ENCODE measurements around the gene C7. TPM values are rescaled to one million over a fixed set of nuclear protein-coding genes. Genes with fewer than 3 reads are reported as not detected.

C7 gene
- 15.8 and 132 TPM in 2 replicates for total RNA-seq (ENCODE audit: low replicate concordance)

GRCh38 chr5:40909264-40909663 is at the start of gene C7:
TSS of gene C7 (plus strand) at chr5:40909497. CDS start at chr5:40909611, 114 bp downstream.

Other genes starting within 250 kb of the C7 start
- gene PTGER4, start 229.6 kb upstream of the C7 start, total RNA-seq (ENCODE audit: low replicate concordance), result 2.6 and 8.7 TPM in 2 replicates
- gene TTC33, start 153.5 kb upstream of the C7 start, total RNA-seq (ENCODE audit: low replicate concordance), result 5.4 and 14.9 TPM in 2 replicates
- 79.7 and 96.5 TPM in 2 replicates for gene PRKAA1, start 111.1 kb upstream of the C7 start, total RNA-seq (ENCODE audit: low replicate concordance)
- 3,319 and 4,681 TPM in 2 replicates for gene RPL37, start 74.3 kb upstream of the C7 start, total RNA-seq (ENCODE audit: low replicate concordance)
- 8.9 and 11.7 TPM in 2 replicates for gene CARD6, start 68.1 kb upstream of the C7 start, total RNA-seq (ENCODE audit: low replicate concordance)
- gene MROH2B, start 161.8 kb downstream of the C7 start, total RNA-seq (ENCODE audit: low replicate concordance), result not detected in 2 replicates